ENCODE measurements around the gene CTDSP1. TPM values are rescaled to one million over a fixed set of nuclear protein-coding genes. Genes with fewer than 3 reads are reported as not detected.
A peak's percentile ranks its signal among the peaks of the same experiment; 100 is the strongest.

The CTDSP1 gene, protein sequence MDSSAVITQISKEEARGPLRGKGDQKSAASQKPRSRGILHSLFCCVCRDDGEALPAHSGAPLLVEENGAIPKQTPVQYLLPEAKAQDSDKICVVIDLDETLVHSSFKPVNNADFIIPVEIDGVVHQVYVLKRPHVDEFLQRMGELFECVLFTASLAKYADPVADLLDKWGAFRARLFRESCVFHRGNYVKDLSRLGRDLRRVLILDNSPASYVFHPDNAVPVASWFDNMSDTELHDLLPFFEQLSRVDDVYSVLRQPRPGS
- polyA plus RNA-seq (2011; rRNA removed) = 50.3 and 64.3 TPM in 2 replicates
- polyA plus RNA-seq (2012; cell fraction: cytosol; rRNA removed) = 80.1 and 110 TPM in 2 replicates
- polyA plus RNA-seq (2012; cell fraction: nucleus; rRNA removed) = 128 and 139 TPM in 2 replicates
- 34.6 to 42.8 TPM (median 39.5 TPM) in 3 replicates for polyA plus RNA-seq (2017; fragmentation: RNase III; extraction: RNeasy Plus Mini Kit Qiagen cat#74134 plus additional on column Dnase treatment)
- polyA minus RNA-seq (2011; rRNA and poly(A)+ RNA removed) = 110 and 115 TPM in 2 replicates

DNA sequence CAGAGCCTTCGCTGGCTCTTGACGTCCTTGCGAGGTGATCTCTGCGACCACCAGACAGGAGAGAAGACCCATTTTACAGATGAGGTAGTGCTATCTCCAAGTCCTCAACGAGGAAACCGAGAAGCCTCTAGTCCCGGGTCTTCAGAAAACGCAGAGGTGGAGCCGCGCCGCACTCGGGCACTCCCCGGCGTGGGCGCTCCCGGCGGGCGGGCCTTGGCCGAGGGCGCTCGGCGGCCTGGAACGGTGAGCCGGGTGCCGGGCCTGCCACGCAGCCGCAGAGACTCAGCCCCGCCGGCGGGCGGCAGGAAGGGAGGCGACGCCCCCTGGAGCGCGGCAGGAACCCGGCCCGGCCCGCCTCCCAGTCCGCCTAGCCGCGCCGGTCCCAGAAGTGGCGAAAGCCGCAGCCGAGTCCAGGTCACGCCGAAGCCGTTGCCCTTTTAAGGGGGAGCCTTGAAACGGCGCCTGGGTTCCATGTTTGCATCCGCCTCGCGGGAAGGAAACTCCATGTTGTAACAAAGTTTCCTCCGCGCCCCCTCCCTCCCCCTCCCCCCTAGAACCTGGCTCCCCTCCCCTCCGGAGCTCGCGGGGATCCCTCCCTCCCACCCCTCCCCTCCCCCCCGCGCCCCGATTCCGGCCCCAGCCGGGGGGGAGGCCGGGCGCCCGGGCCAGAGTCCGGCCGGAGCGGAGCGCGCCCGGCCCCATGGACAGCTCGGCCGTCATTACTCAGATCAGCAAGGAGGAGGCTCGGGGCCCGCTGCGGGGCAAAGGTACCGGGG is at the start of gene CTDSP1:
Gene CTDSP1, plus strand, starts transcription at position 478 of the 776 bp plus-strand sequence. Its CDS starts 223 bp downstream, at position 701.
- FAIRE-seq = no peak
- POLR2A ChIA-PET = no interaction called here
- peak within 1 kb of the TSS; percentile 98 to 100 for H3K27ac ChIP-seq
- peaks cover 39% of the 10 kb centered on the region for H3K4me1 ChIP-seq
- peak; percentile 86 to 96 for DNase-seq (ENCODE audit: low read depth in 1 of 2, low spot score in 1 of 2)
- H3K4me3 ChIP-seq = peak within 1 kb of the TSS; percentile 94
- WGBS (ENCODE audit: missing lambda C conversion rate) = 2% methylated on average over 30 of the region's 78 CpGs
- peak; percentile 36 to 49 for ATAC-seq
- CTCF ChIA-PET = no interaction called here
- H3K4me2 ChIP-seq = peak within 1 kb of the TSS; percentile 90
- H3K9me3 ChIP-seq = no peaks in the 10 kb centered on the region
- TF ChIP-seq RARB (CRISPR knock-in tag; IDR thresholded peaks at IDR 0.05) (no peak), BHLHE40 (IDR thresholded peaks at IDR 0.05; ENCODE audit: low read depth, low read length) (no peak), NR3C1 (IDR thresholded peaks at IDR 0.05) (no peak), HEYL (CRISPR knock-in tag; IDR thresholded peaks at IDR 0.05) (no peak), HOXB5 (CRISPR knock-in tag; IDR thresholded peaks at IDR 0.05) (peak; percentile 66), MYC (IDR thresholded peaks at IDR 0.05; ENCODE audit: borderline replicate concordance, low read length) (no peak; the same call in 1 of the 2 replicates), KDM5A (IDR thresholded peaks at IDR 0.05) (no peak), NFE2L2 (conservative IDR thresholded peaks at IDR 0.05; ENCODE audit: low read length) (no peak), EHMT2 (IDR thresholded peaks at IDR 0.05; ENCODE audit: low read depth) (no peak), RFX5 (IDR thresholded peaks at IDR 0.05) (no peak), POLR2A (IDR thresholded peaks at IDR 0.05; ENCODE audit: low read length) (peak; percentile 54), TFCP2L1 (CRISPR knock-in tag; IDR thresholded peaks at IDR 0.05) (no peak), POLR2AphosphoS2 (conservative IDR thresholded peaks at IDR 0.05; ENCODE audit: low read length) (no peak), CHD2 (IDR thresholded peaks at IDR 0.05; ENCODE audit: low read length, partially characterized antibody) (no peak), ZFP36 (IDR thresholded peaks at IDR 0.05; ENCODE audit: borderline replicate concordance, partially characterized antibody) (no peak), HOXA7 (CRISPR knock-in tag; IDR thresholded peaks at IDR 0.05) (no peak), CBX8 (IDR thresholded peaks at IDR 0.05) (no peak), JUN (IDR thresholded peaks at IDR 0.05) (peak; percentile 77 to 96), FOXS1 (CRISPR knock-in tag; IDR thresholded peaks at IDR 0.05) (no peak), RAD21 (conservative IDR thresholded peaks at IDR 0.05 in 1 of 2, IDR thresholded peaks at IDR 0.05 in 1 of 2) (no peak; a peak in 1 of 5 replicates), EP300 (IDR thresholded peaks at IDR 0.05) (no peak), SREBF2 (IDR thresholded peaks at IDR 0.05) (no peak), MAFK (IDR thresholded peaks at IDR 0.05; ENCODE audit: partially characterized antibody) (no peak), KDM1A (IDR thresholded peaks at IDR 0.05; ENCODE audit: low read depth) (peak; percentile 88; the same call in 1 of the 2 replicates), EHF (CRISPR knock-in tag; IDR thresholded peaks at IDR 0.05) (no peak), NPAS2 (CRISPR knock-in tag; IDR thresholded peaks at IDR 0.05; ENCODE audit: borderline replicate concordance) (no peak)
- TF ChIP-seq, protein P1, sequence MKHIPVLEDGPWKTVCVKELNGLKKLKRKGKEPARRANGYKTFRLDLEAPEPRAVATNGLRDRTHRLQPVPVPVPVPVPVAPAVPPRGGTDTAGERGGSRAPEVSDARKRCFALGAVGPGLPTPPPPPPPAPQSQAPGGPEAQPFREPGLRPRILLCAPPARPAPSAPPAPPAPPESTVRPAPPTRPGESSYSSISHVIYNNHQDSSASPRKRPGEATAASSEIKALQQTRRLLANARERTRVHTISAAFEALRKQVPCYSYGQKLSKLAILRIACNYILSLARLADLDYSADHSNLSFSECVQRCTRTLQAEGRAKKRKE (CRISPR knock-in tag; IDR thresholded peaks at IDR 0.05; ENCODE audit: low read depth) = 0 out of 2 replicates have a peak, but pooled peaks have one; percentile 13
- TF ChIP-seq, protein P2, sequence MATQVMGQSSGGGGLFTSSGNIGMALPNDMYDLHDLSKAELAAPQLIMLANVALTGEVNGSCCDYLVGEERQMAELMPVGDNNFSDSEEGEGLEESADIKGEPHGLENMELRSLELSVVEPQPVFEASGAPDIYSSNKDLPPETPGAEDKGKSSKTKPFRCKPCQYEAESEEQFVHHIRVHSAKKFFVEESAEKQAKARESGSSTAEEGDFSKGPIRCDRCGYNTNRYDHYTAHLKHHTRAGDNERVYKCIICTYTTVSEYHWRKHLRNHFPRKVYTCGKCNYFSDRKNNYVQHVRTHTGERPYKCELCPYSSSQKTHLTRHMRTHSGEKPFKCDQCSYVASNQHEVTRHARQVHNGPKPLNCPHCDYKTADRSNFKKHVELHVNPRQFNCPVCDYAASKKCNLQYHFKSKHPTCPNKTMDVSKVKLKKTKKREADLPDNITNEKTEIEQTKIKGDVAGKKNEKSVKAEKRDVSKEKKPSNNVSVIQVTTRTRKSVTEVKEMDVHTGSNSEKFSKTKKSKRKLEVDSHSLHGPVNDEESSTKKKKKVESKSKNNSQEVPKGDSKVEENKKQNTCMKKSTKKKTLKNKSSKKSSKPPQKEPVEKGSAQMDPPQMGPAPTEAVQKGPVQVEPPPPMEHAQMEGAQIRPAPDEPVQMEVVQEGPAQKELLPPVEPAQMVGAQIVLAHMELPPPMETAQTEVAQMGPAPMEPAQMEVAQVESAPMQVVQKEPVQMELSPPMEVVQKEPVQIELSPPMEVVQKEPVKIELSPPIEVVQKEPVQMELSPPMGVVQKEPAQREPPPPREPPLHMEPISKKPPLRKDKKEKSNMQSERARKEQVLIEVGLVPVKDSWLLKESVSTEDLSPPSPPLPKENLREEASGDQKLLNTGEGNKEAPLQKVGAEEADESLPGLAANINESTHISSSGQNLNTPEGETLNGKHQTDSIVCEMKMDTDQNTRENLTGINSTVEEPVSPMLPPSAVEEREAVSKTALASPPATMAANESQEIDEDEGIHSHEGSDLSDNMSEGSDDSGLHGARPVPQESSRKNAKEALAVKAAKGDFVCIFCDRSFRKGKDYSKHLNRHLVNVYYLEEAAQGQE (IDR thresholded peaks at IDR 0.05) = no peak
- TF ChIP-seq, protein P3, sequence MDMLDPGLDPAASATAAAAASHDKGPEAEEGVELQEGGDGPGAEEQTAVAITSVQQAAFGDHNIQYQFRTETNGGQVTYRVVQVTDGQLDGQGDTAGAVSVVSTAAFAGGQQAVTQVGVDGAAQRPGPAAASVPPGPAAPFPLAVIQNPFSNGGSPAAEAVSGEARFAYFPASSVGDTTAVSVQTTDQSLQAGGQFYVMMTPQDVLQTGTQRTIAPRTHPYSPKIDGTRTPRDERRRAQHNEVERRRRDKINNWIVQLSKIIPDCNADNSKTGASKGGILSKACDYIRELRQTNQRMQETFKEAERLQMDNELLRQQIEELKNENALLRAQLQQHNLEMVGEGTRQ (IDR thresholded peaks at IDR 0.05) = no peak
- TF ChIP-seq, protein P4, sequence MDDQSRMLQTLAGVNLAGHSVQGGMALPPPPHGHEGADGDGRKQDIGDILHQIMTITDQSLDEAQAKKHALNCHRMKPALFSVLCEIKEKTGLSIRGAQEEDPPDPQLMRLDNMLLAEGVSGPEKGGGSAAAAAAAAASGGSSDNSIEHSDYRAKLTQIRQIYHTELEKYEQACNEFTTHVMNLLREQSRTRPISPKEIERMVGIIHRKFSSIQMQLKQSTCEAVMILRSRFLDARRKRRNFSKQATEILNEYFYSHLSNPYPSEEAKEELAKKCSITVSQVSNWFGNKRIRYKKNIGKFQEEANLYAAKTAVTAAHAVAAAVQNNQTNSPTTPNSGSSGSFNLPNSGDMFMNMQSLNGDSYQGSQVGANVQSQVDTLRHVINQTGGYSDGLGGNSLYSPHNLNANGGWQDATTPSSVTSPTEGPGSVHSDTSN (IDR thresholded peaks at IDR 0.05) = peak; percentile 55
- TF ChIP-seq, protein P5, sequence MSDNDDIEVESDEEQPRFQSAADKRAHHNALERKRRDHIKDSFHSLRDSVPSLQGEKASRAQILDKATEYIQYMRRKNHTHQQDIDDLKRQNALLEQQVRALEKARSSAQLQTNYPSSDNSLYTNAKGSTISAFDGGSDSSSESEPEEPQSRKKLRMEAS (IDR thresholded peaks at IDR 0.05) = peak; percentile 92
- TF ChIP-seq, protein P6, sequence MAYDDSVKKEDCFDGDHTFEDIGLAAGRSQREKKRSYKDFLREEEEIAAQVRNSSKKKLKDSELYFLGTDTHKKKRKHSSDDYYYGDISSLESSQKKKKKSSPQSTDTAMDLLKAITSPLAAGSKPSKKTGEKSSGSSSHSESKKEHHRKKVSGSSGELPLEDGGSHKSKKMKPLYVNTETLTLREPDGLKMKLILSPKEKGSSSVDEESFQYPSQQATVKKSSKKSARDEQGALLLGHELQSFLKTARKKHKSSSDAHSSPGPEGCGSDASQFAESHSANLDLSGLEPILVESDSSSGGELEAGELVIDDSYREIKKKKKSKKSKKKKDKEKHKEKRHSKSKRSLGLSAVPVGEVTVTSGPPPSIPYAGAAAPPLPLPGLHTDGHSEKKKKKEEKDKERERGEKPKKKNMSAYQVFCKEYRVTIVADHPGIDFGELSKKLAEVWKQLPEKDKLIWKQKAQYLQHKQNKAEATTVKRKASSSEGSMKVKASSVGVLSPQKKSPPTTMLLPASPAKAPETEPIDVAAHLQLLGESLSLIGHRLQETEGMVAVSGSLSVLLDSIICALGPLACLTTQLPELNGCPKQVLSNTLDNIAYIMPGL (CRISPR knock-in tag; IDR thresholded peaks at IDR 0.05; ENCODE audit: borderline replicate concordance) = no peak
